NCI-H748 (cell line): Measurements from ENCODE around the gene FSHR.

Experiments used
- DNase-seq: peaks from one replicate; lab custom pipeline; 2025; ENCODE audit not compliant: unreplicated experiment; lab: John Stamatoyannopoulos, UW

The FSHR gene

DNA sequence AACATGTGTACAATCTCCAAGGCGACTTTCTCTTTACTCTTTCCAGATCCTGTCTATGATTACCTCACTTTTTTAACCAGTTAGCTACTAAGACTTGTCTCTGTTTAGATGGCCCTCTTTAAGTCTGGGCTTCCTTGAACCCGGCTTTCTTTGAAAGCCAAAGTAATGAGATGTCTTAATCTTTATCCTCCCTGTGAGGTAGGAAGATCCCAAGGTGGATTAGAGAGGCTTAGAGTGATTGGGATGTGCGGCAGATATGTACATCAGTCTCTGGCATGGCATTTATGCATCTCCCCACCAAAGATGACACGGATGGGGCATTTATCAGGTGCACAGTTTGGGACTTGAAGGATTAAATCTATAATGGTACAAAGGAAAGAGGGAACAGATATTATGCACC lies 186.3 kb downstream of the FSHR start:
- DNase-seq, result no peak

DNA sequence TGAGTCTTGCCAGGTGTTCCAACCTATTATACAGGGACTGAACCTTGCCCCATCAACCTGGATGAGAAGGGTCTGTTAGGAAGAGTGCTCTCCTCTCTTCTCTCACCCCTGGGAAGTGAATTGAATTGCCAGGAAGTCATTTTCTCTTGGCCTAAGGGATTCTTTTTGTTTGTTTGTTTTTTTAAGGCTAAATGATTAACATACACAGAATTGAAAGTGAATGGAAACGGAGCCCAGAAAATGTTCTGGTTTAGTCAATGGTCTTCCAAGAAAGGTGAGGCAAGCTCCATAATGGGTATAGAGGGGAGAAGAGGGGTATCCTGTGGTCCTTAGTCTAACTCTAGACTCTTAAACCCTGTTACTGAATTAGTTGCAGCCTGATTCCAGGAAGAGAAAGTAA lies 189.1 kb downstream of the FSHR start:
- DNase-seq, result no peak

DNA sequence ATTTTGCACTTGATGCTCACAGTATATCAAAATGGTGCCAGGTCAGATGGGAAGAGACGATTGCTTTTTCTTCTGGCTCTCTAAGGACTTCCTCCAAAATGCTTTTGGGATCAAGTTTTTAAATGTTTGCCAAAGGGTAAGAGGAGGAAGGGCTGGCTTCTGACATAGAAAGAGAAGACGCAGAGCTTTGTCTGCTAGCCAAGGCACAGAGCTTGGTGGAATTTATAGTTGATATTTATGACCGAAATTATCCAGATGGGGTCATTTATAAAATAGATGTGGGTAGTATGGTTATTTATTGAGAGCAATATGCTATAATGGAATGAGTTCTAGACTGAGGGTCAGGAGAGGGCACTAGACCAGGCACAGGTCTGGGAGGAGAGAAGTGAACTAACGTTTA lies 193.3 kb downstream of the FSHR start:
- DNase-seq, result no peak

DNA sequence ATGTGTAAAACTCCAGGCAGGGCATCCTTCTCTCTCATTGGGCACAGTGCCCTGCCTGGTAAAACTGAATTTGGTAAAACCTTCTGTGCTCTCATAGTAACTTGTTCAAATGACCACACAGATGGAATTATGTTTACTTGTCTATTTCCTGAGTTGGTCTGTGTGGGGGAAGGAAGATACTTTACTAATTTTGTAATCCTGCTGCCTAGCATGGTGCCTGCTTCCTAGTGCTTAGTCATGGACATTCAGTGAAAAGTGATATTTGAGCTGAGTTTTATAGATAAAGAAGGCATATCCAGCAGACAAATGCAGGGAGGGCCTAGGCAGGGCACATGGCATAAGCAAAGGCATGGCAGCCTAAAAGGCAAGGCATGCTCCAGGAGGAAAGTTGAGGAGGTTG lies 199.4 kb downstream of the FSHR start:
- DNase-seq, result no peak

DNA sequence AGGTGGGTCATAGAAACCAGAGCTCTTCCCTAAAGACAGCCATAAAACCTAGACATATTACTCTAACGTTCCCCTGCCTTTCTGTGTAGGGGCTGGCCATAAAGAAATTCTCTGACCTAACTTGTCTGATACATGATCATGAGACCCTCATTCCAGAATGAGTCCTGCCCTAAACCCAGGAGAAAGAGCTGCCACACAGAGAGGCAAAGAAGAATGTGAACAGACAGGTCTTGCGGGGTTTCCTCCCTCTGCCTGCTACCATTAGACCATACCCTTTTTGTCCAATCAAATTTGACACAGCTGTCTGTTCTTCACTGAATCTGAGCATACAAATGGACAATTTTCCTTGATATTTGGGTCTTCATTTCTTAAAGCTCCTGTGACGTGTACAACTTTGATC lies 200.0 kb downstream of the FSHR start:
- DNase-seq, result no peak

DNA sequence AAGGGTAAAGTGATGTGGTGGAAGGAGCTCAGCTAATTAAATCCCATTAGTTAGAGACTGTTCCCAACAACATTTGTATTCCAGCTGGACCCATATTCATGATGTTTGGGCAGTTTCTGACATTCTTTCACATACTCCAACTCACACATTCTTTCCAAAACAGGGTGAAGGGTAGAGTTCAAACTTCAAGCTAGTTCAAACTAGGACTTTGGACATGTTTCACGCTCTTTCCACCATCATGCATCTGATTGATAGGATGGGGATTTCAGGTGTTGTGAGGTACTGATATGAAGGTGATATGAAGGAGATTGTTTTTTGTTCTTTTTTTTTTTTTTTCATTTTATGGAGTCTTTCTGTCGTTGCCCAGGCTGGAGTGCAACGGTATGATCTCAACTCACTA lies 201.7 kb downstream of the FSHR start:
- DNase-seq, result no peak

DNA sequence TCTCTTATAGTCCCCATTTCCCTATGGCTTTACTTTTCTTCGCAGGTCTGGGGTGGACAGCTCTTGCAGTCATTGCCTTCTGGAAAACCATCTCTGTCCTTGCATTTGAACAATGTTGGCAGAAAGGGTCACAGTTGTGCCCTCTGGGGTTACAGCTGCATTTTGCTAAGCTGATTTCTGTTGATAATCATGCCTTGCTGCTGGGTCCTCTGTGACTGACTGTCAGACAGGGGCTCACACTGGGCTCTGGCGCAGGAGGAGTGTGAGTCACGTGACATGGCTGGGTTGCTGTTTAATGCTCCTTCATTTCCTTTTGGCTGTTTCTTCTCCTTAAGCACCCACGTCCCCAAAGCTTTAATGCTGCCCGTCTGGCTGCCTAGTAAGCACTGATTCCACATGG lies 202.2 kb downstream of the FSHR start:
- no peak for DNase-seq

DNA sequence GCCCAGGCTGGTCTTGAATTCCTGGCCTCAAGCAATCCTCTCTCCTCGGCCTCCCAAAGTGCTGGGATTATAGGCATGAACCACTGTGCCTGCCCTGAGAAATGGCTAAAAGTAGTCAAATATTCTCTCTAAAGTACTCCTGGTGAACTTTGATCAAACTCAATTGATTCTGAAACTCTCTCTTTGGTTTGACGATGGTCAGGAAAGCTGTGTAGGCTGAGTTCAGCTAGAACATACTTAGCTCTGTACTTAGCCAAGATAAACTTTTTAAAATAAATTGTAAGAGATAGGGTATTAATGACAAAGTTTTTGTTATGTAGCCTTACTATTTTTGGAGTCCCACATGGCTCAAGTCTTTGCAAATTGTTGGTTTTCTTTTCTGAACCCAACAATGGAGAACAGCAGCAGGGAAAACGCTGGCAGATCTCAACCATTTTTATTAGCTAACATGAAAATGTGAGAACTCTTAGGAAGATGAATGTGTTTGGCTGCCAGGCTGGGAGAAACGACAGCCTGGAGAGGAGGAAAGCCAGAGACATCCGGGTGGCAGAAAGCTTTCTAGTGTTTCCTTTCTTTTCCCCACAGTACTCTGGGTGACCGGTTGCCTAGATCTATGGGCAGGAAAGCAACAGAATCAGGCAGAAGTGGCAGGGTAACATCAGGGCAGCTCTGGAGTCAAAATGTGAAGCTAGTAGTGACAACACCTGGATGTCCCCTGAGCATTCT lies 205.8 kb downstream of the FSHR start:
- DNase-seq, result no peak

DNA sequence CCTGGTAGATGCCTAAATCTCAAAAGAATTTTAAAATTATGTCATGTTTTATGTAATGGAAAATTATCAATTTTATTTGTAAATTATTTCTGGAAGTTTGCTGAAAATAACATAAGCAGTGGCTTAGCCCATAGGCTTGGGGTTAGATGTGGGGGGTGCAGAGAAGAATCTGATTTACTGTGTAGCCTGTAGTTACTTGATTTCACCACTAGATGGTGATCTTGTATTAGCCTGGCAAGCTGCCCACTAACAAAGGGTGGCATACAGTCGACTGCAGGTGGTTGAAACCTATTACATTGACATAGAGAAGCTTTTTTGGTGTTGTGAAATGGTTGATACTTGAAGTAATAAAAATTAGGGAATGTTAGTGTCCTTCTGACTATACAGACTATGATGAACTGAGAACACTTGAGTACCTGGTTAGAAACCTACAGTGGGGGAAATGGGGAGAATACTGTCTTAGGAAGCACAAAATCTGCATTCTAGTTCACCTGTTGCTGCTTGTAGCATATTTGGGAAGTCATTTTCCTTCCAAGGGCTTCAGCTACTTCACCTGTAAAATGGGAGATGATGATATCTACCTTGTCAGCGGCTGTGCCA lies 207.8 kb downstream of the FSHR start:
- peak; percentile 52 for DNase-seq

DNA sequence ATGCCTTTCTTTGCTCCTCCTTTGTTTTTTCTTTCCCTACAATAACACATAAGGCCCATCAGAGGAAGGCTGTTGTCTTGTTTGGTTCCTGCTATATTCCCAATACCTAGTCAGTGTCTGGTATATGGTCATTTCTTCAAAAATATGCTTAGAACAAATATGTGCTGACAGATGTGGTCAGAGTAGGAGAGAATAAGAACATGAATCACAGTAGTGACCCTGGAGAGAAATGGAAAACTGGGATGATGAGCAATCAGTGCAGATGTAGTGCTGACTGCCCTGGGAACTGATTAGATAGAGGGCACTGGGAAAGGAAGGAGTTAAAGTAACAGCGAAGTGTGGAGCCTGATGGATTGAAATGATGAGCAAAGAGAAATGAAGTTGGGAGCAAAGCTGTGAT lies 209.4 kb downstream of the FSHR start:
- no peak for DNase-seq

DNA sequence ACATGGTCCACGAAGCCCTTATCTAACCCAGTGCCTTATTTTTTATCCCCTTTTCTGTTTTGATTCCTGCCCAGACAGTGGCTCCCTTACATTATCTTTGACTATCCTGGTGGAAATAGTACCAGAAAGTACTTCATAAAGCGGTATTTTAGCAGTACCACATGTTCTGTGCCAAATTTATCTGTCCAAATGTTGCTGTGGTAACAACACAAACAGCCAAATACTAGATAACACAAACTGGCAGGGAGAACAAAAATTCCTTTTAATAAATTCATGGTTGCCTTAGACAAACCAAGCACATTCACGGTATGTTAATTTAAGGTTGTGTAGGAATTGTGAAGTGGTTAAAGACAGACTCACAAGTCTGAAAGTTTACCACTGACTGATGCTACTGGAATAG lies 210.9 kb downstream of the FSHR start:
- no peak for DNase-seq

DNA sequence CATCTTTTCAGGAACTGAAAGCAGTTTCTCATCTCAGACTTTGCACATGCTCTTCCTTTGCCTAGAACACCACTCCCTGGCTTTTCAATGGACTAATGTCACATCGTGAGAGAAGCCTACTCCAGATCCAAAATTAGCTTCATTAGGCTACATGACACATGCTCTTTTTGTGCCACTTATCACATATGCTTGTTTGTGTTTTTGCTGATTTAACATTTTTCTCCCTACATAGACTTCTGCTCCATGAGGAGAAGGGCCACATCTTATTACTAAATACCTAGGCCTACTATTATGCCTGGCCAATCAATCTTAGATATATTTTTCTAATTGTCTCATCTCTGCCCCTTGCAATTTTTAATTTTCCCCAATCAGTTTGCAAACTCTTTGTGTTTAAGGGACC lies 212.4 kb downstream of the FSHR start:
- DNase-seq, result no peak

DNA sequence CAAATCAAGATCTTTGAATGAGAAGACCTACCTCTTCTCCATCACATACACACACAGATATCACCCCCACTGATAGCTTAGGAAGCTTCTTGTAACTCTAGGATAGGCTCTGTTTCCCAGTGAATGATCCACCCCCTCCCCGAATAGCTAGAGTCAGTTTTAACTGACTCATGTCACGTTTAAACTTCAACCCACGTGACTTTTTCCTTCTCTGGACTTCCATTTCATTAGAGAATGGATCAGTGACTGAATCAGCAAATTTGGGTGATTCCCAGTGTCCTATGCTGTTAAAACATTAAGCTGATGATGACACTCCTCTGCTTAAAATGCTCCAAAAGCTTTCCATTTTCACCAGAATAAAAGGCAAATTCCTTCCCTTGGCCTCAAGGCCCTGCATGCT lies 212.9 kb downstream of the FSHR start:
- no peak for DNase-seq

DNA sequence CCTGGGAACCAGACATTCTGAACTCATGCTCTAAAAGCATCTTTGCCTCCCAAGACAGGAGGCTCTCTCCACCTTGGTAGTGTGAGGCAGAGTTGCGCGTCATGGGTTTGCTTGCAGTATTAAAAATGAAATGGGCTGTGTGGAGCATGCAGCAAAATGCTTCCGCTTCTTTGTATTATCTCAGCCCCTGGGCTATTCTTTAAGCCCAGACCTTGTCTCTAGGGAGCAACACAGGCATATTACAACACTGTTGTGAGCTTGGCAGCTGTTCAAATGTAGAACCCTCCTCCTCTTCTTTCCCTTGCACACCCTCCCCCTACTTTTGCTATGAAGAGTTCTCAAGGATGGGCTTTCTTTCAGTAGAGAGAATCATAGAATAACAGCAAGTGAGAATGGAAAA lies 213.7 kb downstream of the FSHR start:
- DNase-seq, result peak; percentile 56

DNA sequence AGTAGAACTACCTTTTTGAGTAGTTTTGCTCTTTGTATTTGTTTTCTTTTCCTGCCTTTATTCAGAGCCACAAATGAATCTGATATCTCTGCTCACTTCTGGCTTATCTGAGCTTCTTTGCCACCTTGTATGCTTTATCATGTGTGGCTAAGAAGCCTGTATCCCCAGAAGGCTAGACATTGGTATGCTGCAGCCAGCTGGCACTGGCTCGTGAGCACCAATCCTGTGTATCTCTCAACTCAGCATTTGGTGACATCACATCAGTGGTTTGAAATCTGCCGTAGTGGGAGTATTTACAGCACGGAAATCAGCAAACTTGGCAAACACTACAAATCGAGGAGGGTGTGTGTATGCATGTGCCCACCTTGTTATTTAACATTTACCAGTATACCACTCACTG lies 215.1 kb downstream of the FSHR start:
- DNase-seq, result no peak

DNA sequence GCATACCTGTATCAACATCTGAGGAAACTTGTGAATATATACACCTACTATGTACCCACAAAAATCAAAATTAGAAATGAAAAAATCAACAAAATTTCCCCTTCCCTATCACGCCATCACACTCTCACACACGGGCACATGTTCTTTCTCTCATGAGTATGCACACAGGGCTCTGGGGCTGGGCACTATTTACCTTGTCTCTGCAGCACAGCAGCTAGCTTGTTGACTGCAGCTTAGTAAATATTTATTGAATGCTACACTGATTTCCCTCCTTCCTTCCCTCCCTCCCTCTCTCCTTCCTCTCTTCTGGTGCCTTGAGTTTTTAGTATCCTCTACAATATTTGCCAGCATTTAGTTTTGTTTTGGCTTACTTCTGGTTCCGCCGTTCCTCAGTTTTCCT lies 216.1 kb downstream of the FSHR start:
- DNase-seq, result peak; percentile 14

DNA sequence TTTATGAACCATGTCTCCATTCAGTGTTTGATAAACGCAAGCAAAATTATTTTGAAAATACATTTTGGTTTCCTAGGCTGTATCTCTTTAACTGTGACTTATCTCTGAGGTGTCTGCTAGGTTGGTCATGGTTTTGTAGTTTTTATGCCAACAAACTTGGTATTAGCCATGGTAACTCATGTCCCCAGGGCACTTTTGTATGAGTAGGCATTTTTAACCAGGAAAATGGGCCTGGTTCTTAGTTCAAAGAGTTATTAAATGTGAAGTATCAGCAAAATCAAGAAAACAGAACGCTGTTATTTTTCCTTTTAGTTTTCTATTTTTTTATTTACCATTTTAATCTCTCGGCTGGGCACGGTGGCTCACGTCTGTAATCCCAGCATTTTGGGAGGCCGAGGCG lies 219.5 kb downstream of the FSHR start:
- no peak for DNase-seq

DNA sequence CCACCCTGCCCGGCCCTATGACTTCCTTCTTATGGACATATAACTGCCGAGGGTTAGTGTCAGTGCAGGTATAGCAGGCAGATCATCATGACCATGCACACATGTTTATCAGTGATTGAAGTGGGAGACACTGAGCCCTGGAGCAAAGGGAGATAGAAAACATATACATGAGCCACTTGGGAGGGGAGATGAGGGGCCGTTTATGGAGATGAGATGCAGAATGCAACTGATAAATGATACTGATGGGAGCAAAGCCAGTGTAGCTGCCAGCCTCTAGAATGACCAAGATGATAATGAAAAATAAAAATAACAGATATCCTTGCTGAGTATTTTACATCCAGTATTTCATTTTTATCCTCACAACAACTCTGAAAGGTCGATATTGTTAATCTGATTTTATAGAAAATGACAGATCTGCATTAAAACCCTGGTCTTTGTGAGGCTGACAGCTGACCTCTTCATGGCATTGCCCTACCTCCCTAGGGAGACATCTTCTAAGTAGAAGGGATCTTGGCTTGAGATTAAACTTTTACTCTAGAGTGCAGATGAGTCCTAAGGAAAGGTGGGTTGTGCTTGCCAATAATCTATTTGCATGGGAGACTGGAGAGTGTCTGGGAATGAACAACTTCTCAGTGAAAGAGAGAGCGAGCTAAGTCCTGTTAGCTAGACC lies 220.4 kb downstream of the FSHR start:
- no peak for DNase-seq

DNA sequence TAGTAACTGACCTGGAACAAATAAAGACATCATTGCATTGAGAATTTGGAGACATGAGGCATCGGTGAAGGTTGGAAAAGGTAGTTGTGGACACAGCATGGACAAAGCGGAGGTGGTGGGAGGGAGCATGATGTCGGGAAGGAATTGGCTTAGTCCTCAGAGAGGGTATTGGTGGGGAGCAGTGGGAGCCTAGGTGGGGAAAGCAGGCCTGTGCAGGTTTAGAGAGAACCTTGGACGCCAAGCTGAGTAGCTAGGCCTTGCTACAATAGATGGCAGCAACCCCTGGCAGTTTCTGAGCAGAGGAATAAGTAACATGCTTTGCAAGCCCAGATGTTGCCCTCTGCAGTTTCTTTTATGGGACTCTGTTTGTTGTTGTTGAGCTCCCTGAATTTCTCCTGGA lies 221.6 kb downstream of the FSHR start:
- no peak for DNase-seq

DNA sequence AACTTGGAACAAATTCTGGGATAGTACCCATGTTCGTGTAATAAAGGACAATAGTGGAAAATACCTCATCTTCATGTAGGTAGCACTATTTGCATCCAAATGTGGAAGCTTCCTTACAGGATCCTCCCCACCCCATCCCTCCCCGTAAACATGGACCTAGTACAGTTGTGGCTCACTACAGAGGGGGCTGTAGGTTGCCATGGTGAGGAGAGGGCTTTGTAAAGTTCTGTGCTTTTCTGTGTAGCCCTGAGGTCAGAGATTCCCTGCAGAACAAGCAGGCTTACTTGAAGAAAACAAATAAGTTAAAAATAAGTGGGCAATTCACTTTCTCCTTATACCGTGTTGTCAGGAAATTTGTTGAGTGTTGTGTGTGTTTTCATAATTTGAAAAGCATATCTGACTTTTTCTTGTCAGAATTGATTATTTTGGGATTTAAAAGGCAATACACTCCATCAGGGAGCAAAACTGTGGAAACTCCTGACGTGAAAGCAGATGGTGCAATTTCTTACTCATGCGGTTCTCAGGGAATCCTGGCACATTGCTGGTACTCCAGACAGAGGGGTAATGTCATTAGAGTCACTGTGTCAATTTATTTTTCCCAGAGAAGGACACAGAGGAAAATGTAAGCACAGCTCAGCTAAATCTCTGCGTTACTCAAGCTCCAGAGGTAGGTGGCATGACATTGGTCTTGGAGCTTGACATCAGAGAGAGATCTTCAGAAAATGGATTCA lies 224.6 kb downstream of the FSHR start:
- no peak for DNase-seq

DNA sequence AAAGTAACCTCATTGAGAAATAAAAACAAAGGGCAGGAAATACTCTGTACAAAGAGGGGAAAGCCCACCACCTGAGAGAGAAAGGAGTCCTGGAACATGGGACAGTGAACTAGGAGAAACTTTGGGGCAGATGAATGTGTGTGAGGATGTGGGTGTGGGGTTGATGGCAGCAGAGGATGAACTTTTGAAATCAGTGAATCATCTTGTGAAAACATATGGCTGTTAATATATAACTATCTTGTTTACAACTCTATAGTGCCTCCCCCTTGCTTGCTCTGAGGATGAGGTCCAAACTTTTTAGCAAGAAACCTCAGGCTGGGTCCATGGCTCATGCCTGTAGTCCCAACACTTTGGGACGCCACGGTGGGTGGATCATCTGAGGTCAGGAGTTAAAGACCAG lies 227.0 kb downstream of the FSHR start:
- DNase-seq, result no peak

DNA sequence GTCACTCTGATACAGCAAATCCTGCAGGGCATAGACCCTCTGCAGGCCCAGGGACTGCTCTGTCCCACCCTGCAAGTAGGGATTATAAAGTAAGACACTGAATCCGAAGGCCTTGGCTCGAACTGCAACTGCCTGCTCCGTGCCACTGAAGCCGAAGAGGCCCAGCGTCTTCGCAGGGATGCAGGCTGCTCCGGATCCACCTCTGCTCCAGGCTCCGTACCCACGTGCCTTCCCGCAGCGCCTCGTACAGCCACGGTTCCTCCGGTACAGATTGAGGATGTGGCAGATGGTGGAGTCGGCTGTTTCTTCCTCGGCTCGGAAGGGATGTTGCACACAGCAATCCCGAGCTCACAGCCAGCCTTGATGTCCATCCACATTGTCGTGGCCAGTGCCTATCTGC lies 238.4 kb downstream of the FSHR start:
- no peak for DNase-seq
